Gastroesophageal sphincter (tissue), 4 donors: ENCODE results near the gene MLEC. TPM values are rescaled to one million over a fixed set of nuclear protein-coding genes. Genes with fewer than 3 reads are reported as not detected.

Source experiments
- ATAC-seq: fragments of 150-250 bp; one replicate; pipeline ENCODE4 v1.9.1; 2016; ENCODE audit warnings: mild to moderate bottlenecking, moderate library complexity
- H3K27ac ChIP-seq, 4 donors: fragments of 200-600 bp; sonication (generic) in 3 of 4; 1 replicate in 3 of 4; 2 replicates in 1 of 4; pipeline ENCODE4 v1.5.1; 2016 to 2019
- H3K27me3 ChIP-seq: fragments of 200-600 bp; sonication (generic); one replicate; pipeline ENCODE4 v1.5.1; 2019
- H3K36me3 ChIP-seq, 2 donors: fragments of 200-600 bp; sonication (generic); one replicate each; pipeline ENCODE4 v1.5.1; 2019; ENCODE audit warnings: control low read depth in 1 of 2
- H3K4me1 ChIP-seq, 3 donors: fragments of 200-600 bp; sonication (generic); 1 replicate in 2 of 3; 2 replicates in 1 of 3; pipeline ENCODE4 v1.5.1; 2016 to 2019; ENCODE audit warnings: control low read depth in 2 of 3
- H3K4me3 ChIP-seq, 2 donors: fragments of 200-600 bp; sonication (generic); one replicate each; pipeline ENCODE4 v1.5.1; 2019; ENCODE audit warnings: mild to moderate bottlenecking in 1 of 2, moderate library complexity in 1 of 2
- H3K9me3 ChIP-seq, 3 donors: fragments of 200-600 bp; sonication (generic); one replicate each; pipeline ENCODE4 v1.5.1; 2017 to 2019; ENCODE audit warnings: control low read depth in 2 of 3
- CTCF ChIP-seq, 4 experiments: fragments of 200-600 bp in 2 of 4; fragments of 450-650 bp in 2 of 4; sonication (generic) in 1 of 4; IDR thresholded peaks; one replicate each; pipeline ENCODE4 v1.5.1; 2017 to 2019; ENCODE audit warnings: antibody characterized with exemption in 4 of 4, mild to moderate bottlenecking in 2 of 4, moderate library complexity in 2 of 4
- EP300 ChIP-seq: sonication (generic); formaldehyde crosslinking; IDR thresholded peaks from one replicate; pipeline ENCODE4 v1.6.1; 2017; ENCODE audit warnings: antibody characterized with exemption, mild to moderate bottlenecking
- POLR2A ChIP-seq, 2 donors: fragments of 450-650 bp; IDR thresholded peaks; one replicate each; pipeline ENCODE4 v1.6.1; 2017; ENCODE audit warnings: antibody characterized with exemption in 2 of 2, mild to moderate bottlenecking in 2 of 2, moderate library complexity in 1 of 2
- POLR2AphosphoS5 ChIP-seq: sonication (generic); formaldehyde crosslinking; IDR thresholded peaks from one replicate; pipeline ENCODE4 v1.6.1; 2017; ENCODE audit warnings: antibody characterized with exemption
- WGBS, 2 donors: methylation state at CpG; one replicate each; pipeline ENCODE4 v1.1.5; 2018; ENCODE audit warnings: low coverage in 1 of 2; 5-methylcytosine and 5-hydroxymethylcytosine counted together
- total RNA-seq, 4 donors: library from RNA; depleted of rRNA; stranded (reverse); fragments of >200 nt; gene quantifications; one replicate each; pipeline ENCODE4 v1.1.0, GENCODE V29; 2016

The MLEC gene
- total RNA-seq, 4 donors from 2014 or later, result 41.5 to 82.3 (median 56.9) TPM

GRCh38 chr12:120706029-120706428, 19.1 kb downstream of the MLEC start:
- no peak overlapping the region for H3K4me3 ChIP-seq
- no peaks in the 10 kb centered on the region for H3K27me3 ChIP-seq
- H3K36me3 ChIP-seq, result peaks cover 0 to 30% of the 10 kb centered on the region in 2 donors
- H3K4me1 ChIP-seq, result peaks cover 0 to 9% (median 4%) of the 10 kb centered on the region in 3 donors
- no peaks in the 10 kb centered on the region for H3K9me3 ChIP-seq
- WGBS, 2 donors, result 80 to 81% methylated on average over 3 to 5 of the region's 5 CpGs
- no peak overlapping the region for H3K27ac ChIP-seq
- TF ChIP-seq POLR2AphosphoS5 (no peak), EP300 (no peak), CTCF (IDR thresholded peaks at IDR 0.05) (no peak), POLR2A (IDR thresholded peaks at IDR 0.05) (no peak)
- ATAC-seq, result no peak

- H3K27ac ChIP-seq, result no peak overlapping the region
- TF ChIP-seq EP300 (no peak), CTCF (IDR thresholded peaks at IDR 0.05) (no peak)
- H3K4me1 ChIP-seq, result peaks cover 0 to 34% (median 11%) of the 10 kb centered on the region in 3 donors
- peaks cover 0 to 9% of the 10 kb centered on the region in 2 donors for H3K36me3 ChIP-seq
- ATAC-seq, result no peak
- H3K27me3 ChIP-seq, result no peaks in the 10 kb centered on the region
- 79 to 83% methylated on average over 2 to 4 of the region's 4 CpGs for WGBS, 2 donors
- no peak overlapping the region for H3K4me3 ChIP-seq
- H3K9me3 ChIP-seq, result no peaks in the 10 kb centered on the region
Measured at GRCh38 chr12:120708651-120709050, 21.7 kb downstream of the MLEC start.

GRCh38 chr12:120710031-120710804, 23.3 kb downstream of the MLEC start, which contains the start of gene UNC119B:
UNC119B (plus strand) TSS chr12:120710458; CDS start chr12:120710475, 17 bp downstream.
- ATAC-seq, result peak; percentile 82
- WGBS, 2 donors, result no CpG with 5 or more reads among the region's 76 CpGs
- peak; percentile 59 for TF ChIP-seq POLR2AphosphoS5
- no peak for TF ChIP-seq EP300
- peak in 1 of 4 experiments; percentile 13 for TF ChIP-seq CTCF (IDR thresholded peaks at IDR 0.05)
- peak in 1 of 2 donors; percentile 29 for TF ChIP-seq POLR2A (IDR thresholded peaks at IDR 0.05)

GRCh38 chr12:120710805-120711296, 23.9 kb downstream of the MLEC start:
- 0% methylated on average over 1 to 2 of the region's 31 CpGs for WGBS, 2 donors
- Histone ChIP-seq H3K4me3 (peak overlapping the region; percentile 91 to 93), H3K4me1 (peaks cover 0 to 42% (median 11%) of the 10 kb centered on the region in 3 donors), H3K36me3 (peaks cover 0 to 26% of the 10 kb centered on the region in 2 donors), H3K9me3 (no peaks in the 10 kb centered on the region), H3K27ac (peak overlapping the region; percentile 65 to 95 (median 90)), H3K27me3 (no peaks in the 10 kb centered on the region)
- TF ChIP-seq EP300 (no peak), CTCF (IDR thresholded peaks at IDR 0.05) (no peak), POLR2AphosphoS5 (no peak), POLR2A (IDR thresholded peaks at IDR 0.05) (no peak)
- peak; percentile 36 for ATAC-seq

More at GRCh38 chr12:120710031-120710804, 23.3 kb downstream of the MLEC start, which contains the start of gene UNC119B:
- H3K27ac ChIP-seq, result peak within 1 kb of the TSS; percentile 65 to 95 (median 90)
- H3K4me3 ChIP-seq, result peak within 1 kb of the TSS; percentile 91 to 93
- H3K27me3 ChIP-seq, result no peaks in the 10 kb centered on the region
- H3K9me3 ChIP-seq, result no peaks in the 10 kb centered on the region
- peaks cover 0 to 20% of the 10 kb centered on the region in 2 donors for H3K36me3 ChIP-seq
- H3K4me1 ChIP-seq, result peaks cover 0 to 42% (median 11%) of the 10 kb centered on the region in 3 donors
